HEK293 (cell line): ENCODE measurements around the gene WDR18.
A peak's percentile ranks its signal among the peaks of the same experiment; 100 is the strongest.

Experiments
- CTCF ChIA-PET: fragments of 350-600 bp; formaldehyde crosslinking; extraction: SDS; loops from one replicate; lab custom pipeline; 2021; ENCODE audit warnings: antibody characterized with exemption; lab: Yijun Ruan, JAX
- POLR2A ChIA-PET: fragments of 300-600 bp; formaldehyde crosslinking; extraction: SDS; loops from one replicate; lab custom pipeline; 2020; ENCODE audit warnings: antibody characterized with exemption, inconsistent platforms; lab: Yijun Ruan, JAX
- H3K27ac ChIP-seq: fragments of 200-500 bp; sonication (Bioruptor generic); 2 replicates; pipeline ENCODE4 v1.5.1; 2014; ENCODE audit warnings: low read depth, low read length, control low read depth, inconsistent platforms; ENCODE audit errors: extremely low read depth
- H3K36me3 ChIP-seq, 2 experiments: fragments of 200-500 bp in 1 of 2; sonication (Bioruptor generic) in 1 of 2; 1 replicate in 1 of 2; 2 replicates in 1 of 2; pipeline ENCODE4 v1.5.1; 2014 to 2017; ENCODE audit warnings: inconsistent platforms in 2 of 2, low read length in 2 of 2; ENCODE audit not compliant: control insufficient read depth in 2 of 2, insufficient read depth in 1 of 2
- H3K4me1 ChIP-seq: fragments of 200-500 bp; sonication (Bioruptor generic); 2 replicates; pipeline ENCODE4 v1.5.1; 2014; ENCODE audit warnings: mild to moderate bottlenecking, low read length, inconsistent platforms; ENCODE audit not compliant: control insufficient read depth, insufficient read depth
- H3K4me3 ChIP-seq: 2 replicates; pipeline ENCODE4 v1.5.1; 2011; ENCODE audit warnings: low read depth, mild to moderate bottlenecking, control low read depth, low read length, moderate library complexity
- H3K9me3 ChIP-seq: fragments of 200-500 bp; sonication (Bioruptor generic); 2 replicates; pipeline ENCODE4 v1.5.1; 2014; ENCODE audit warnings: low read depth, low read length, inconsistent platforms; ENCODE audit not compliant: control insufficient read depth, insufficient read depth
- GFI1B ChIP-seq: fragments of 450-650 bp; formaldehyde crosslinking; IDR thresholded peaks from 2 replicates; pipeline ENCODE4 v1.5.1; 2016; ENCODE audit warnings: missing biosample characterization, missing genetic modification characterization
- KLF8 ChIP-seq: fragments of 450-650 bp; formaldehyde crosslinking; IDR thresholded peaks from 2 replicates; pipeline ENCODE4 v1.5.1; 2016; ENCODE audit warnings: missing biosample characterization, missing genetic modification characterization
- PBX3 ChIP-seq: sonication (generic); formaldehyde crosslinking; IDR thresholded peaks from 2 replicates; pipeline ENCODE4 v1.8.1; 2022; ENCODE audit warnings: mild to moderate bottlenecking, moderate library complexity, missing genetic modification reagents
- PRDM1 ChIP-seq: fragments of 450-650 bp; formaldehyde crosslinking; IDR thresholded peaks from 2 replicates; pipeline ENCODE4; 2016; ENCODE audit warnings: missing biosample characterization, missing genetic modification characterization
- SCRT2 ChIP-seq: fragments of 450-650 bp; formaldehyde crosslinking; IDR thresholded peaks from 2 replicates; pipeline ENCODE4 v1.5.1; 2016; ENCODE audit warnings: missing biosample characterization, missing genetic modification characterization
- TRIM28 ChIP-seq: IDR thresholded peaks from 2 replicates; pipeline ENCODE4 v1.6.1; 2011; ENCODE audit warnings: low read length, control low read depth, borderline replicate concordance
- ZFP3 ChIP-seq: fragments of 450-650 bp; formaldehyde crosslinking; IDR thresholded peaks from 2 replicates; pipeline ENCODE4 v1.5.1; 2016; ENCODE audit warnings: low read depth, missing biosample characterization, missing genetic modification characterization
- ZFP41 ChIP-seq: fragments of 450-650 bp; formaldehyde crosslinking; IDR thresholded peaks from 2 replicates; pipeline ENCODE4 v1.5.1; 2016; ENCODE audit warnings: missing biosample characterization, missing genetic modification characterization, borderline replicate concordance
- ZNF10 ChIP-seq: fragments of 450-650 bp; formaldehyde crosslinking; IDR thresholded peaks from 2 replicates; pipeline ENCODE4 v1.5.1; 2017; ENCODE audit warnings: missing biosample characterization, missing genetic modification characterization
- ZNF140 ChIP-seq: fragments of 450-650 bp; formaldehyde crosslinking; IDR thresholded peaks from 2 replicates; pipeline ENCODE4 v1.5.1; 2016; ENCODE audit warnings: missing biosample characterization, missing genetic modification characterization
- ZNF266 ChIP-seq: fragments of 450-650 bp; formaldehyde crosslinking; IDR thresholded peaks from 2 replicates; pipeline ENCODE4 v1.5.1; 2016; ENCODE audit warnings: missing biosample characterization, missing genetic modification characterization, low read depth
- ZNF366 ChIP-seq: fragments of 450-650 bp; formaldehyde crosslinking; conservative IDR thresholded peaks from 2 replicates; pipeline ENCODE4 v1.5.1; 2016; ENCODE audit warnings: missing biosample characterization, missing genetic modification characterization
- ZNF433 ChIP-seq: fragments of 450-650 bp; formaldehyde crosslinking; IDR thresholded peaks from 2 replicates; pipeline ENCODE4 v1.5.1; 2016; ENCODE audit warnings: missing biosample characterization, missing genetic modification characterization, low read depth
- ZNF449 ChIP-seq: fragments of 450-650 bp; formaldehyde crosslinking; IDR thresholded peaks from 2 replicates; pipeline ENCODE4 v1.5.1; 2017; ENCODE audit warnings: missing biosample characterization, mild to moderate bottlenecking, missing genetic modification characterization, moderate library complexity
- ZNF473 ChIP-seq: fragments of 450-650 bp; formaldehyde crosslinking; IDR thresholded peaks from 2 replicates; pipeline ENCODE4 v1.5.1; 2017; ENCODE audit warnings: missing biosample characterization, missing genetic modification characterization
- ZNF488 ChIP-seq: fragments of 450-650 bp; formaldehyde crosslinking; IDR thresholded peaks from 2 replicates; pipeline ENCODE4 v1.5.1; 2016; ENCODE audit warnings: missing biosample characterization, missing genetic modification characterization
- ZNF558 ChIP-seq: fragments of 450-650 bp; formaldehyde crosslinking; IDR thresholded peaks from 2 replicates; pipeline ENCODE4 v1.5.1; 2016; ENCODE audit warnings: missing biosample characterization, missing genetic modification characterization
- ZNF664 ChIP-seq: fragments of 450-650 bp; formaldehyde crosslinking; IDR thresholded peaks from 2 replicates; pipeline ENCODE4 v1.5.1; 2016; ENCODE audit warnings: missing biosample characterization, missing genetic modification characterization

Gene WDR18

GRCh38 chr19:938233-938923 lies 45.8 kb upstream of the WDR18 start:
- ChIA-PET POLR2A (interaction anchor here (0.6 to 0.7 kb wide), 2 partner anchors 9 to 24 kb away, joined by 4 to 10 read pairs; no protein-coding TSS in a partner anchor), CTCF (interaction anchor here (0.6 to 1.6 kb wide), 4 partner anchors 33 to 81 kb away, joined by 3 to 5 read pairs (median 4); partner anchors contain the start of gene WDR18)
- Histone ChIP-seq H3K4me3 (no peak overlapping the region), H3K27ac (no peak overlapping the region), H3K4me1 (no peaks in the 10 kb centered on the region), H3K36me3 (peaks cover 0 to 37% of the 10 kb centered on the region in 2 experiments; a peak in 1 of 3 replicates), H3K9me3 (no peaks in the 10 kb centered on the region)
- TF ChIP-seq ZNF366: no peak
- TF ChIP-seq SCRT2 (tag by site-specific recombination): 0 out of 2 replicates have a peak, but pooled peaks have one; percentile 20
- no peak for TF ChIP-seq ZNF558 (tag by site-specific recombination)
- no peak for TF ChIP-seq KLF8 (tag by site-specific recombination)
- TF ChIP-seq GFI1B (tag by site-specific recombination): no peak

GRCh38 chr19:939439-939838 lies 44.7 kb upstream of the WDR18 start:
- H3K36me3 ChIP-seq: peaks cover 0 to 41% of the 10 kb centered on the region in 2 experiments; a peak in 1 of 3 replicates
- H3K27ac ChIP-seq: no peak overlapping the region
- no peaks in the 10 kb centered on the region for H3K9me3 ChIP-seq
- H3K4me3 ChIP-seq: no peak overlapping the region
- no peaks in the 10 kb centered on the region for H3K4me1 ChIP-seq
- TF ChIP-seq ZNF266 (tag by site-specific recombination) (no peak), PBX3 (CRISPR knock-in tag) (no peak), ZNF473 (tag by site-specific recombination) (no peak), TRIM28 (no peak), ZNF664 (tag by site-specific recombination) (no peak), ZFP41 (tag by site-specific recombination) (no peak), ZNF433 (tag by site-specific recombination) (no peak), ZNF488 (tag by site-specific recombination) (no peak)
- POLR2A ChIA-PET: no interaction called here
- CTCF ChIA-PET: no interaction called here

- POLR2A ChIA-PET: no interaction called here
- Histone ChIP-seq H3K4me1 (no peaks in the 10 kb centered on the region), H3K9me3 (no peaks in the 10 kb centered on the region)
- TF ChIP-seq ZNF10 (tag by site-specific recombination): no peak
- no peak for TF ChIP-seq PRDM1 (tag by site-specific recombination)
- TF ChIP-seq ZNF140: 0 out of 2 replicates have a peak, but pooled peaks have one; percentile 33
- TF ChIP-seq SCRT2 (tag by site-specific recombination): no peak
- TF ChIP-seq ZFP3: peak; percentile 98
- TF ChIP-seq ZNF449: no peak
- TF ChIP-seq, all 188 proteins: peak for 2
- peaks cover 0 to 41% of the 10 kb centered on the region in 2 experiments; a peak in 1 of 3 replicates for H3K36me3 ChIP-seq
- no peak overlapping the region for H3K4me3 ChIP-seq
- no peak overlapping the region for H3K27ac ChIP-seq
- CTCF ChIA-PET: no interaction called here
Measured at GRCh38 chr19:939922-940321, 44.2 kb upstream of the WDR18 start.
